Upper lobe of right lung (tissue), 1 donor: ENCODE data around the gene GEMIN4. TPM values are rescaled to one million over a fixed set of nuclear protein-coding genes. Genes with fewer than 3 reads are reported as not detected.
A peak's percentile ranks its signal among the peaks of the same experiment; 100 is the strongest.

ENCODE experiments used
- ATAC-seq: fragments of 200-7000 bp; cut with Tn5 transposase; one replicate; pipeline ENCODE4 v1.9.1; 2020; ENCODE audit warnings: mild to moderate bottlenecking, moderate library complexity
- DNase-seq: peaks from one replicate; pipeline ENCODE4 v3.0.0-alpha.2; 2020
- H3K27ac ChIP-seq: fragments of 200-600 bp; one replicate; pipeline ENCODE4 v1.8.0; 2022
- H3K27me3 ChIP-seq: fragments of 200-600 bp; one replicate; pipeline ENCODE4 v1.8.0; 2022; ENCODE audit warnings: mild to moderate bottlenecking
- H3K36me3 ChIP-seq: fragments of 200-600 bp; one replicate; pipeline ENCODE4 v1.8.0; 2022
- H3K4me1 ChIP-seq: fragments of 200-600 bp; one replicate; pipeline ENCODE4 v1.8.0; 2022
- H3K4me3 ChIP-seq: fragments of 200-600 bp; one replicate; pipeline ENCODE4 v1.8.0; 2022; ENCODE audit warnings: mild to moderate bottlenecking
- H3K9me3 ChIP-seq: fragments of 200-600 bp; one replicate; pipeline ENCODE4 v1.8.0; 2022
- intact Hi-C: fragments of 100-400 bp; cut with DNase I; formaldehyde crosslinking; loops from one replicate; pipeline ENCODE4 v1.11.0; 2022
- total RNA-seq: library from RNA; stranded (reverse); fragmentation: NEBNext Ultra II Directional; extraction: Animal tissue kit (Norgen Biotek cat#: 25700); gene quantifications from one replicate; pipeline ENCODE4 v1.2.1, GENCODE V29; 2021
- TF ChIP-seq, protein P1 (sequence below): fragments of 200-600 bp; IDR thresholded peaks from one replicate; pipeline ENCODE4 v1.8.0; 2022; ENCODE audit warnings: antibody characterized with exemption
- donor health status: DM: no; HTN: yes; CAD: no; lungs with severe emphysema.

GEMIN4 gene
- total RNA-seq, 1 donor from 2014 or later: 23.0 TPM

DNA sequence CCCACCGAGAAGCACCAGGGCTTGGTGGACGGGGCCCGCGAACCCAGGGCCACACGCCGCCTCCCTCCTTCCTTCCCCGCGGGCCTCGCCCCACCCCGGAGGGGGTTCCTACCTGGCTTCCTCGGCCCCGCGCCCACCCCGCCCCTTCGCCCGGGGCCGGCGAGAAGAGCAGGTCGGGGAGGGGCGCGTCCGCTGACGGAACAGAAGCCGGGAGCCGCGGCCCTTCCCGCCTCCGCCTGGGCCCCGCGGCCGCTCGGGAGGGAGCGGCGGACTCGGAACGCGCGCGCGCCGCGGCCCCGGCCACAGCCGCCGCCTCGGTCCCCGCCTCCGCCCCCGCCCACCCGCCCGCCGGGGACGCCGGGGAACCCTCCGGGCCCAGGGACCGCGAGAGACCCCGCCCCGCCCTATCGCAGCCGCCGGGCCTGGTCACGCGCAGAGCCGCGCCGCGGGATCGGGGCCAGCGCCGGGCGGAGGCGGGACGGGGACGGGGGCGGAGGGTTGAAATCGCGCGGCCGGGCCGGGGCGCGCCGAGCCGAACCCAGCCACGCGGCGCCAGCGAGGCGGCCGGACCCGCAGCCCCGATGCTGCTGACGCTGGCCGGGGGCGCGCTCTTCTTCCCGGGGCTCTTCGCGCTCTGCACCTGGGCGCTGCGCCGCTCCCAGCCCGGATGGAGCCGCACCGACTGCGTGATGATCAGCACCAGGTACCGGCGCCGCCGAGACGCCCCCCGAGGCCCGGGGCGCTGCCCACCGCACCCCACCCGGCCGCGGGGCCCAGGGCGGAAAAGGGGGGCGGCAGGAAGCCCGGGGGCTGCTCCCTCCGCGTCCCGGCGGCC, 19.8 kb downstream of the GEMIN4 start, which contains the start of gene TLCD3A:
Gene TLCD3A, plus strand, starts transcription at position 530 of the 835 bp plus-strand sequence. Its CDS starts 52 bp downstream, at position 582.
- intact Hi-C loops: no loop called here
- peaks cover 5% of the 10 kb centered on the region for H3K4me1 ChIP-seq
- ATAC-seq: peak; percentile 91
- H3K27ac ChIP-seq: peak within 1 kb of the TSS; percentile 74
- TF ChIP-seq, protein P1, sequence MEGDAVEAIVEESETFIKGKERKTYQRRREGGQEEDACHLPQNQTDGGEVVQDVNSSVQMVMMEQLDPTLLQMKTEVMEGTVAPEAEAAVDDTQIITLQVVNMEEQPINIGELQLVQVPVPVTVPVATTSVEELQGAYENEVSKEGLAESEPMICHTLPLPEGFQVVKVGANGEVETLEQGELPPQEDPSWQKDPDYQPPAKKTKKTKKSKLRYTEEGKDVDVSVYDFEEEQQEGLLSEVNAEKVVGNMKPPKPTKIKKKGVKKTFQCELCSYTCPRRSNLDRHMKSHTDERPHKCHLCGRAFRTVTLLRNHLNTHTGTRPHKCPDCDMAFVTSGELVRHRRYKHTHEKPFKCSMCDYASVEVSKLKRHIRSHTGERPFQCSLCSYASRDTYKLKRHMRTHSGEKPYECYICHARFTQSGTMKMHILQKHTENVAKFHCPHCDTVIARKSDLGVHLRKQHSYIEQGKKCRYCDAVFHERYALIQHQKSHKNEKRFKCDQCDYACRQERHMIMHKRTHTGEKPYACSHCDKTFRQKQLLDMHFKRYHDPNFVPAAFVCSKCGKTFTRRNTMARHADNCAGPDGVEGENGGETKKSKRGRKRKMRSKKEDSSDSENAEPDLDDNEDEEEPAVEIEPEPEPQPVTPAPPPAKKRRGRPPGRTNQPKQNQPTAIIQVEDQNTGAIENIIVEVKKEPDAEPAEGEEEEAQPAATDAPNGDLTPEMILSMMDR: no peak
- H3K9me3 ChIP-seq: no peaks in the 10 kb centered on the region
- H3K27me3 ChIP-seq: no peaks in the 10 kb centered on the region
- peak; percentile 92 for DNase-seq
- peak within 1 kb of the TSS; percentile 82 for H3K4me3 ChIP-seq
- no peaks in the 10 kb centered on the region for H3K36me3 ChIP-seq

DNA sequence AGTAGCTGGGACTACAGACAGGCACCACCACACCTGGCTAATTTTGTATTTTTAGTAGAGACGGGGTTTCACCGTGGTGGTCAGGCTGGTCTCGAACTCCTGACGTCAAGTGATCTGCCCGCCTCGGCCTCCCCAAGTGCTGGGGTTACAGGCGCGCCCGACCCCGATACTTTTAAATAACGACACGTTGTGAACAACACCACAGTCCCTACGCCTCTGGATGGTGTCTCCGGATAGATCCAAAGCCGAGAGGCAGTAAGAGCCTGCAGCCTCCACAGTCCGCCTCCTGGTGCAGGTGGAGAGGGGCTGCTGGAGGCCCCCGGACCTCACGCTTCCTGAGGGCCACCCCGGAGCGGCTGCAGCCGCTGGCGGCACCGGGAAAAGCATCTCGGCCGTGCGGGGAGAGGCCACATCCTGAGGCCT, 20.4 kb downstream of the GEMIN4 start:
- Histone ChIP-seq H3K4me1 (peaks cover 5% of the 10 kb centered on the region), H3K4me3 (peak overlapping the region; percentile 82), H3K27me3 (no peaks in the 10 kb centered on the region), H3K36me3 (no peaks in the 10 kb centered on the region), H3K27ac (peak overlapping the region; percentile 74), H3K9me3 (no peaks in the 10 kb centered on the region)
- TF ChIP-seq, protein P1: no peak
- intact Hi-C loops: no loop called here
- no peak for DNase-seq
- no peak for ATAC-seq

DNA sequence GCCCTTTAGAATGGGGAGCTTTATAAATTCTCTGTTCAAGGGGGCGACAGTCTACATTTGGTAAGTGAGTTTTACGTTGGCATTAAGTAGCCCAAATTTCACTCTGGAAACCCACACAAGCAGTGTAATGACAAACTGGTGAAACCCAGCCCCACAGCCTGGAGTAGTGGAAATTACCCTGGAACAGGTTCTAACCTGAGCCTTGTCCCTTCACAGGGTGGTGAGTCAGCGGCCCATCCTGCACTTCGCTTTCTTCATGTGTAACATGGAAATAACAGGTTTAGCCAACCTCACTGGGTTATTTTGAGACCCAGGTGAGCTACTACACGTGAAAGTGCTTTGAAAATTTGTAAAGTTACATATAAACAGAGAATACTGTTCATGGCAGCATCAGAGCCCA, 23.2 kb downstream of the GEMIN4 start:
- ATAC-seq: no peak
- H3K36me3 ChIP-seq: no peaks in the 10 kb centered on the region
- no peak for DNase-seq
- intact Hi-C loops: no loop called here
- H3K27me3 ChIP-seq: no peaks in the 10 kb centered on the region
- TF ChIP-seq, protein P1: no peak
- H3K9me3 ChIP-seq: no peaks in the 10 kb centered on the region
- no peak overlapping the region for H3K4me3 ChIP-seq
- no peak overlapping the region for H3K27ac ChIP-seq
- H3K4me1 ChIP-seq: peaks cover 5% of the 10 kb centered on the region

DNA sequence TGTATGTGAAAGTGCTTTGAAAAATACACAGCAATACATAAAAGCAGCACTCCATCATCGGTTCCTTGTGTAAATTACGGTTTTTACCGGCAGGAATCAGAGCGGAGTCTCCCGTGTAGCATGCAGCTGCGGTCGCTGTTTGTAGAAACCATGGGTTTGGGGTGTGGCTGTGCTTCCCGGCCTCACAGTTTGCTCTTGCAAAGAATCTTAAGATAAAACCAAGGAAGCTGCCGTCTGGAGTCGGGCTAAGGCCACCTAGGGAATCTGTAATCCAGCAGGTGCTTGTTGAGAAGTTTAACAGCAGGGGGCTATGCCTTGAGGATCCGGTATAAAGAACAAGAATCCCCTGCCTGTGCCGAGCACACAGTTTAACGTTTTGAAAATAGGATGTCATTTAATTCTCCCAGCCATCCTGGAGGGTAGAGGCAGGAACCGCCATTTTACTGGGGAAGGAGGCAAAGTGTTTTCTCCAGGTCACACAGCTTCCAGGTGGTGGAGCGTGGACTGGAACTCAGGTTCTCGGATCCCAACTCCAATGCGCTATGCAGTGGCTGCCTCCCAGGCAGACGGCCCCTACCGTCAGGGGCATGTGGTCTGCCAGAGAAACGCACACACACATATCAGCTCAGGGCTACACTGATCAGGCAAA, 25.7 kb downstream of the GEMIN4 start:
- peak overlapping the region; percentile 63 for H3K27ac ChIP-seq
- peaks cover 1% of the 10 kb centered on the region for H3K4me1 ChIP-seq
- no peak overlapping the region for H3K4me3 ChIP-seq
- H3K27me3 ChIP-seq: no peaks in the 10 kb centered on the region
- TF ChIP-seq, protein P1: no peak
- H3K36me3 ChIP-seq: no peaks in the 10 kb centered on the region
- intact Hi-C loops: no loop called here
- DNase-seq (no peak), ATAC-seq (peak; percentile 66)
- no peaks in the 10 kb centered on the region for H3K9me3 ChIP-seq

DNA sequence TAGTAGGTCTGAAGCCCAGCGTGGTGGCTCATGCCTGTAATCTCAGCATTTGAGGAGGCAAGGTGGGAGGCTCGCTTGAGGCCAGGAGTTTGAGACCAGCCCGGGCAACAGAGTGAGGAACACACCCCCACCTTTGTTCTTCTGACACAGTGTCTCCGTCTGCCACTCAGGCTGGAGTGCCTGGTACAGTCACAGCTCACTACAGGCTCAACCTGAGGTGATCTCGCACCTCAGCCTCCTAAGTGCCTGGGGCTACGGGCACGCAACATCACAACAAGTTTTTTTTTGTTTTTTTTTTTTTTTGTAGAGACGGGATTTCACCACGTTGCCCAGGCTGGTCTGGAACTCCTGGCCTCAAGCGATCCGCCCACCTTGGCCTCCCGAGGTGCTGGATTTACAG, 26.3 kb downstream of the GEMIN4 start:
- Histone ChIP-seq H3K4me1 (no peaks in the 10 kb centered on the region), H3K9me3 (no peaks in the 10 kb centered on the region), H3K27me3 (no peaks in the 10 kb centered on the region), H3K4me3 (no peak overlapping the region), H3K36me3 (no peaks in the 10 kb centered on the region), H3K27ac (peak overlapping the region; percentile 63)
- DNase-seq: peak; percentile 68
- peak; percentile 82 for ATAC-seq
- intact Hi-C loops: no loop called here
- TF ChIP-seq, protein P1: no peak
